K562 (cell line): ENCODE results near the gene NBEAL2. TPM values are rescaled to one million over a fixed set of nuclear protein-coding genes. Genes with fewer than 3 reads are reported as not detected.

Source experiments
- ARID1B ChIP-seq: fragments of 450-650 bp; IDR thresholded peaks from 2 replicates; pipeline ENCODE4 v1.6.1; 2016; ENCODE audit warnings: antibody characterized with exemption, mild to moderate bottlenecking, inconsistent platforms
- ARNT ChIP-seq, 2 experiments: fragments of 450-650 bp; IDR thresholded peaks; 2 replicates each; pipeline ENCODE4 v1.6.1; 2016; ENCODE audit warnings: mild to moderate bottlenecking in 1 of 2
- ATF3 ChIP-seq, 2 experiments: fragments of 450-650 bp in 1 of 2; sonication (generic) in 1 of 2; formaldehyde crosslinking in 1 of 2; IDR thresholded peaks in 1 of 2; conservative IDR thresholded peaks in 1 of 2; 2 replicates each; pipeline versions ENCODE4 v1.6.1 to v1.8.1; 2016 to 2023; ENCODE audit warnings: mild to moderate bottlenecking in 2 of 2, moderate library complexity in 2 of 2, inconsistent platforms in 1 of 2, missing genetic modification reagents in 1 of 2
- ATF7 ChIP-seq: fragments of 450-650 bp; IDR thresholded peaks from 2 replicates; pipeline ENCODE4 v1.7.1; 2014; ENCODE audit warnings: mild to moderate bottlenecking, moderate library complexity
- CHD7 ChIP-seq: fragments of 200-600 bp; sonication (generic); IDR thresholded peaks from one replicate; pipeline ENCODE4 v1.6.1; 2012; ENCODE audit warnings: mild to moderate bottlenecking, low read depth, low read length, inconsistent platforms
- ESRRA ChIP-seq: fragments of 450-650 bp; IDR thresholded peaks from 2 replicates; pipeline ENCODE4 v1.6.1; 2014; ENCODE audit warnings: low read depth, mild to moderate bottlenecking, moderate library complexity, borderline replicate concordance
- HDAC6 ChIP-seq: IDR thresholded peaks from 2 replicates; pipeline ENCODE4 v1.6.1; 2012; ENCODE audit warnings: low read depth, mild to moderate bottlenecking, control low read depth, inconsistent platforms, low read length, moderate library complexity
- MAFK ChIP-seq: IDR thresholded peaks from 2 replicates; pipeline ENCODE4 v1.6.1; 2011; ENCODE audit warnings: low read length, improper control_type of control experiment
- PKNOX1 ChIP-seq: fragments of 450-650 bp; IDR thresholded peaks from 2 replicates; pipeline ENCODE4 v1.6.1; 2016
- PYGO2 ChIP-seq: fragments of 450-650 bp; IDR thresholded peaks from 2 replicates; pipeline ENCODE4 v1.6.1; 2016; ENCODE audit warnings: mild to moderate bottlenecking, missing genetic modification characterization, moderate library complexity, missing compliant biosample characterization
- RCOR1 ChIP-seq, 2 experiments: IDR thresholded peaks; 2 replicates each; pipeline ENCODE4 v1.6.1; 2012; ENCODE audit warnings: low read depth in 2 of 2, low read length in 2 of 2, borderline replicate concordance in 1 of 2, improper control_type of control experiment in 1 of 2
- TRIM25 ChIP-seq: fragments of 450-650 bp; IDR thresholded peaks from 2 replicates; pipeline ENCODE4 v1.7.0; 2016; ENCODE audit warnings: borderline replicate concordance
- polyA plus RNA-seq, 8 experiments: library from polyadenylated mRNA; depleted of rRNA in 4 of 8; stranded (reverse) in 5 of 8; unstranded in 3 of 8; fragments of >200 nt; fragmentation: Nextera tagmentation in 2 of 8; fragmentation: Illumina TruSeq in 1 of 8; extraction: Ambion mirVana in 2 of 8; extraction: Trizol in 1 of 8; gene quantifications; 2 replicates each; pipeline versions ENCODE4 v1.2.1 to v1.2.3, GENCODE V29; 2011 to 2014; ENCODE audit warnings: inconsistent platforms in 1 of 8, missing spikeins in 1 of 8
- total RNA-seq, 7 experiments: library from RNA; depleted of rRNA in 6 of 7; stranded (reverse); fragments of >200 nt in 6 of 7; fragmentation: Illumina TruSeq in 2 of 7; extraction: Trizol in 2 of 7; gene quantifications; 2 replicates each; pipeline versions ENCODE4 v1.2.1 to v1.2.3, GENCODE V29; 2011 to 2021; ENCODE audit warnings: low replicate concordance in 1 of 7

The NBEAL2 gene
- total and polyA plus RNA-seq, 9 of the 15 experiments (the other 6 are each of a cell fraction or from before 2014, with no cell fraction given): 0.06 to 114 (median 29.6) TPM

GRCh38 chr3:47016934-47017435, 37.5 kb downstream of the NBEAL2 start (continued):
- TF ChIP-seq CHD7: peak; percentile 21
- peak; percentile 53; the same call in 1 of the 2 replicates for TF ChIP-seq ESRRA
- peak; percentile 80 for TF ChIP-seq ARID1B
- TF ChIP-seq RCOR1 (IDR thresholded peaks at IDR 0.05; ENCODE audit: borderline replicate concordance in 1 of 2, low read depth in 2 of 2, low read length in 2 of 2): peak in 1 of 2 experiments; percentile 91; a peak in 3 of 4 replicates
- no peak for TF ChIP-seq HDAC6
- TF ChIP-seq ATF7: peak; percentile 60; the same call in 1 of the 2 replicates
- no peak for TF ChIP-seq PYGO2 (tag)
- no peak for TF ChIP-seq TRIM25
- TF ChIP-seq ARNT (IDR thresholded peaks at IDR 0.05): peak in 1 of 2 experiments; percentile 72; a peak in 1 of 4 replicates
- peak; percentile 78 for TF ChIP-seq MAFK
- TF ChIP-seq ATF3 (IDR thresholded peaks at IDR 0.05): peak; percentile 71
- TF ChIP-seq ATF3 (CRISPR knock-in tag; conservative IDR thresholded peaks at IDR 0.05): no peak
- TF ChIP-seq PKNOX1: peak; percentile 82
